Posterior vena cava (tissue), 2 donors: ENCODE data around the gene GRM8. TPM values are rescaled to one million over a fixed set of nuclear protein-coding genes. Genes with fewer than 3 reads are reported as not detected.

ENCODE experiments used
- DNase-seq: peaks from one replicate; pipeline ENCODE4 v3.0.0-alpha.2; 2020; ENCODE audit warnings: low spot score
- intact Hi-C, 2 donors: fragments of 100-400 bp; cut with DNase I; formaldehyde crosslinking; loops; one replicate each; pipeline versions ENCODE4 v1.14.1 to v1.14.2; 2022 to 2023
- total RNA-seq, 2 donors: library from RNA; stranded (reverse); fragmentation: NEBNext Ultra II Directional; extraction: Animal tissue kit (Norgen Biotek cat#: 25700); gene quantifications; one replicate each; pipeline ENCODE4 v1.2.1, GENCODE V29; 2021
- donor health status: DM: yes; HTN: yes; CAD: no.
- donor health status: DM: yes; HTN: yes; CAD: no.

GRM8 gene
- total RNA-seq, 2 donors from 2014 or later, result not detected

GRCh38 chr7:127154101-127154500 is 98.6 kb downstream of the GRM8 start:
- no peak for DNase-seq
- intact Hi-C loops, result no loop called here

- intact Hi-C loops, result no loop called here
- no peak for DNase-seq
These were observed 99.4 kb downstream of the GRM8 start for GRCh38 chr7:127153315-127153714.

- no peak for DNase-seq
- intact Hi-C loops, result no loop called here
These were observed 100.3 kb downstream of the GRM8 start for GRCh38 chr7:127152423-127152822.

- intact Hi-C loops, result no loop called here
- no peak for DNase-seq
These were observed 101.4 kb downstream of the GRM8 start for GRCh38 chr7:127151379-127151778.

GRCh38 chr7:127150543-127150942 is 102.2 kb downstream of the GRM8 start:
- intact Hi-C loops, result no loop called here

GRCh38 chr7:127146746-127147536 is 105.8 kb downstream of the GRM8 start:
- intact Hi-C loops, result no loop called here
- no peak for DNase-seq

More at GRCh38 chr7:127150543-127150942, 102.2 kb downstream of the GRM8 start:
- no peak for DNase-seq

GRCh38 chr7:127137146-127137545 is 115.6 kb downstream of the GRM8 start:
- intact Hi-C loops, result no loop called here
- no peak for DNase-seq

- intact Hi-C loops, result no loop called here
- no peak for DNase-seq
These were observed 116.8 kb downstream of the GRM8 start for GRCh38 chr7:127135871-127136485.

GRCh38 chr7:127123220-127123619 is 129.5 kb downstream of the GRM8 start:
- DNase-seq, result no peak
- intact Hi-C loops, result no loop called here

- DNase-seq, result no peak
- intact Hi-C loops, result no loop called here
These were observed 133.2 kb downstream of the GRM8 start for GRCh38 chr7:127119517-127119916.

GRCh38 chr7:127114742-127115265 is 137.9 kb downstream of the GRM8 start:
- intact Hi-C loops, result loop anchor here in 1 of 2 donors (5.0 kb wide), 1 partner anchor 897 kb away; no protein-coding TSS in a partner anchor
- DNase-seq, result no peak

GRCh38 chr7:127107601-127108007 is 145.1 kb downstream of the GRM8 start:
- no peak for DNase-seq
- intact Hi-C loops, result no loop called here

GRCh38 chr7:127093340-127093739 is 159.4 kb downstream of the GRM8 start:
- no peak for DNase-seq
- intact Hi-C loops, result no loop called here

GRCh38 chr7:127091620-127092019 is 161.1 kb downstream of the GRM8 start:
- intact Hi-C loops, result no loop called here
- DNase-seq, result no peak

- intact Hi-C loops, result no loop called here
- no peak for DNase-seq
These were observed 163.6 kb downstream of the GRM8 start for GRCh38 chr7:127089146-127089545.

- no peak for DNase-seq
- intact Hi-C loops, result no loop called here
These were observed 171.2 kb downstream of the GRM8 start for GRCh38 chr7:127081539-127081938.

GRCh38 chr7:127080576-127080975 is 172.2 kb downstream of the GRM8 start:
- no peak for DNase-seq

GRCh38 chr7:127066974-127067373 is 185.8 kb downstream of the GRM8 start:
- no peak for DNase-seq
- intact Hi-C loops, result no loop called here

More at GRCh38 chr7:127080576-127080975, 172.2 kb downstream of the GRM8 start:
- intact Hi-C loops, result no loop called here

GRCh38 chr7:127059475-127059874 is 193.3 kb downstream of the GRM8 start:
- intact Hi-C loops, result no loop called here
- DNase-seq, result no peak

- DNase-seq, result no peak
- intact Hi-C loops, result no loop called here
These were observed 194.8 kb downstream of the GRM8 start for GRCh38 chr7:127057918-127058317.

- DNase-seq, result no peak
- intact Hi-C loops, result no loop called here
These were observed 196.5 kb downstream of the GRM8 start for GRCh38 chr7:127056202-127056601.
